Coronary artery (tissue), 2 donors: ENCODE measurements around the gene ZG16.
A peak's percentile ranks its signal among the peaks of the same experiment; 100 is the strongest.

Source experiments
- DNase-seq: peaks from one replicate; pipeline ENCODE4 v3.0.0-alpha.2; 2017; ENCODE audit warnings: low spot score
- H3K27ac ChIP-seq, 2 donors: fragments of 200-600 bp; sonication (generic); one replicate each; pipeline ENCODE4 v1.5.1; 2016 to 2019
- H3K4me3 ChIP-seq: fragments of 200-600 bp; sonication (generic); 2 replicates; pipeline ENCODE4 v1.5.1; 2016; ENCODE audit warnings: mild to moderate bottlenecking, moderate library complexity
- CTCF ChIP-seq: fragments of 200-600 bp; sonication (generic); IDR thresholded peaks from one replicate; pipeline ENCODE4 v1.5.1; 2019; ENCODE audit warnings: antibody characterized with exemption

Gene ZG16

GRCh38 chr16:29824589-29825144, 46.6 kb downstream of the ZG16 start:
- H3K27ac ChIP-seq = peak overlapping the region; percentile 15 to 78
- H3K4me3 ChIP-seq = peak overlapping the region; percentile 51

GRCh38 chr16:29825145-29826044, 47.3 kb downstream of the ZG16 start:
- peak; percentile 78 for DNase-seq
- Histone ChIP-seq H3K27ac (peak overlapping the region; percentile 15 to 78), H3K4me3 (peak overlapping the region; percentile 51)
- no peak for TF ChIP-seq CTCF

More at GRCh38 chr16:29824589-29825144, 46.6 kb downstream of the ZG16 start:
- TF ChIP-seq CTCF = no peak
- no peak for DNase-seq

GRCh38 chr16:29826342-29826695, 48.3 kb downstream of the ZG16 start:
- Histone ChIP-seq H3K27ac (peak overlapping the region in 1 of 2 donors; percentile 78), H3K4me3 (no peak overlapping the region)
- DNase-seq = no peak

GRCh38 chr16:29830774-29831173, 52.7 kb downstream of the ZG16 start:
- H3K27ac ChIP-seq = no peak overlapping the region
- H3K4me3 ChIP-seq = no peak overlapping the region
- DNase-seq = no peak
- TF ChIP-seq CTCF = no peak

More at GRCh38 chr16:29826342-29826695, 48.3 kb downstream of the ZG16 start:
- TF ChIP-seq CTCF = no peak

- no peak overlapping the region for H3K4me3 ChIP-seq
- TF ChIP-seq CTCF = no peak
- no peak overlapping the region for H3K27ac ChIP-seq
- no peak for DNase-seq
These were observed 53.4 kb downstream of the ZG16 start for GRCh38 chr16:29831490-29831889.
